DND-41 (cell line): Measurements from ENCODE around the gene RHOT1.

Source experiments
- ATAC-seq: fragments of 200-7000 bp; cut with Tn5 transposase; 3 replicates; pipeline ENCODE4 v1.9.1; 2021; ENCODE audit warnings: low read depth; ENCODE audit not compliant: insufficient read depth
- DNase-seq: peaks from one replicate; pipeline ENCODE4 v3.0.0-alpha.2; 2020
- H2AFZ ChIP-seq: 2 replicates; pipeline ENCODE4 v1.6.0; 2012; ENCODE audit warnings: low read depth, low read length
- H3K27ac ChIP-seq: 2 replicates; pipeline ENCODE4 v1.5.1; 2012; ENCODE audit warnings: low read length, inconsistent platforms
- H3K27me3 ChIP-seq: fragments of 200-600 bp; sonication (generic); 2 replicates; pipeline ENCODE4 v1.6.0; 2012; ENCODE audit warnings: low read length, mild to moderate bottlenecking, inconsistent platforms; ENCODE audit not compliant: insufficient read depth, poor library complexity
- H3K36me3 ChIP-seq: 2 replicates; pipeline ENCODE4 v1.5.1; 2012; ENCODE audit warnings: low read length, inconsistent platforms; ENCODE audit not compliant: insufficient read depth
- H3K4me1 ChIP-seq: 2 replicates; pipeline ENCODE4 v1.5.1; 2012; ENCODE audit warnings: mild to moderate bottlenecking, low read length; ENCODE audit not compliant: insufficient read depth
- H3K4me2 ChIP-seq: 2 replicates; pipeline ENCODE4 v1.6.0; 2012; ENCODE audit warnings: mild to moderate bottlenecking, moderate library complexity, low read length, inconsistent platforms; ENCODE audit not compliant: insufficient read depth
- H3K4me3 ChIP-seq, 2 experiments: fragments of 200-600 bp in 1 of 2; shearing (Covaris generic) in 1 of 2; 2 replicates each; pipeline ENCODE4 v1.5.1; 2012 to 2016; ENCODE audit warnings: inconsistent platforms in 2 of 2, low read length in 2 of 2, mild to moderate bottlenecking in 2 of 2, low read depth in 1 of 2, moderate library complexity in 1 of 2
- H3K79me2 ChIP-seq: 2 replicates; pipeline ENCODE4 v1.6.0; 2012; ENCODE audit warnings: low read length, inconsistent platforms; ENCODE audit not compliant: insufficient read depth
- H3K9ac ChIP-seq: 2 replicates; pipeline ENCODE4 v1.6.0; 2012; ENCODE audit warnings: low read depth, mild to moderate bottlenecking, inconsistent platforms, low read length, moderate library complexity
- H3K9me3 ChIP-seq: 2 replicates; pipeline ENCODE4 v1.5.1; 2012; ENCODE audit warnings: low read length, moderate library complexity, mild to moderate bottlenecking, inconsistent platforms; ENCODE audit not compliant: insufficient read depth, severe bottlenecking
- H4K20me1 ChIP-seq: 2 replicates; pipeline ENCODE4 v1.6.0; 2012; ENCODE audit warnings: low read length; ENCODE audit not compliant: insufficient read depth
- CTCF ChIP-seq: IDR thresholded peaks from 2 replicates; pipeline ENCODE4 v1.5.1; 2012; ENCODE audit warnings: borderline replicate concordance, low read length, moderate library complexity, mild to moderate bottlenecking; ENCODE audit not compliant: poor library complexity, severe bottlenecking; ENCODE audit errors: extremely low read depth
- EZH2 ChIP-seq: IDR thresholded peaks from 3 replicates; pipeline ENCODE4 v1.6.1; 2012; ENCODE audit warnings: borderline replicate concordance, low read depth, mild to moderate bottlenecking, moderate library complexity, low read length, inconsistent platforms; ENCODE audit not compliant: severe bottlenecking

The RHOT1 gene

GRCh38 chr17:32235588-32235987, 93.3 kb downstream of the RHOT1 start:
- Histone ChIP-seq H3K79me2 (no peaks in the 10 kb centered on the region), H3K36me3 (no peaks in the 10 kb centered on the region), H2AFZ (no peak overlapping the region), H3K4me3 (no peak overlapping the region), H3K9me3 (no peaks in the 10 kb centered on the region), H4K20me1 (no peaks in the 10 kb centered on the region), H3K27ac (no peak overlapping the region), H3K4me1 (no peaks in the 10 kb centered on the region), H3K4me2 (no peak overlapping the region), H3K27me3 (no peaks in the 10 kb centered on the region), H3K9ac (no peak overlapping the region)
- no peak for TF ChIP-seq EZH2
- TF ChIP-seq CTCF: no peak
- ATAC-seq (no peak), DNase-seq (no peak)

GRCh38 chr17:32239456-32239855, 97.2 kb downstream of the RHOT1 start:
- H3K4me1 ChIP-seq: no peaks in the 10 kb centered on the region
- H4K20me1 ChIP-seq: no peaks in the 10 kb centered on the region
- no peak for ATAC-seq

GRCh38 chr17:32240750-32241149, 98.4 kb downstream of the RHOT1 start:
- TF ChIP-seq CTCF (no peak), EZH2 (no peak)
- Histone ChIP-seq H2AFZ (no peak overlapping the region), H3K27ac (no peak overlapping the region), H3K4me2 (no peak overlapping the region), H3K27me3 (no peaks in the 10 kb centered on the region), H3K79me2 (no peaks in the 10 kb centered on the region), H3K4me1 (no peaks in the 10 kb centered on the region), H3K9me3 (no peaks in the 10 kb centered on the region), H4K20me1 (no peaks in the 10 kb centered on the region), H3K36me3 (no peaks in the 10 kb centered on the region), H3K9ac (no peak overlapping the region), H3K4me3 (no peak overlapping the region)
- ATAC-seq (no peak), DNase-seq (no peak)

More at GRCh38 chr17:32239456-32239855, 97.2 kb downstream of the RHOT1 start:
- no peak for TF ChIP-seq EZH2
- TF ChIP-seq CTCF: no peak
- no peak overlapping the region for H2AFZ ChIP-seq
- no peaks in the 10 kb centered on the region for H3K27me3 ChIP-seq
- no peaks in the 10 kb centered on the region for H3K36me3 ChIP-seq
- no peak for DNase-seq
- no peaks in the 10 kb centered on the region for H3K9me3 ChIP-seq
- no peak overlapping the region for H3K9ac ChIP-seq
- no peak overlapping the region for H3K27ac ChIP-seq
- no peak overlapping the region for H3K4me3 ChIP-seq
- no peaks in the 10 kb centered on the region for H3K79me2 ChIP-seq
- no peak overlapping the region for H3K4me2 ChIP-seq

- Histone ChIP-seq H3K36me3 (no peaks in the 10 kb centered on the region), H3K79me2 (no peaks in the 10 kb centered on the region), H3K4me1 (no peaks in the 10 kb centered on the region), H2AFZ (no peak overlapping the region), H3K9me3 (no peaks in the 10 kb centered on the region), H3K9ac (no peak overlapping the region), H3K4me2 (no peak overlapping the region), H3K27ac (no peak overlapping the region), H4K20me1 (no peaks in the 10 kb centered on the region), H3K4me3 (no peak overlapping the region), H3K27me3 (no peaks in the 10 kb centered on the region)
- DNase-seq (no peak), ATAC-seq (no peak)
- TF ChIP-seq EZH2 (no peak), CTCF (no peak)
Measured at GRCh38 chr17:32241640-32242039, 99.3 kb downstream of the RHOT1 start.
